Thoracic aorta (tissue), 2 donors: ENCODE data around the gene NEDD9. TPM values are rescaled to one million over a fixed set of nuclear protein-coding genes. Genes with fewer than 3 reads are reported as not detected.

ENCODE experiments used
- ATAC-seq: fragments of 150-250 bp; one replicate; pipeline ENCODE4 v1.8.0; 2017; ENCODE audit warnings: low read depth; ENCODE audit not compliant: insufficient number of reproducible peaks, low FRiP score
- DNase-seq: peaks from one replicate; pipeline ENCODE4 v3.0.0-alpha.2; 2020; ENCODE audit warnings: low spot score
- H3K27ac ChIP-seq, 2 donors: fragments of 200-600 bp; sonication (generic); 1 replicate in 1 of 2; 2 replicates in 1 of 2; pipeline ENCODE4 v1.5.1; 2016; ENCODE audit warnings: mild to moderate bottlenecking in 2 of 2, moderate library complexity in 2 of 2
- H3K27me3 ChIP-seq: fragments of 200-600 bp; sonication (generic); replicated peaks from 2 replicates; pipeline ENCODE4 v1.6.0; 2016; ENCODE audit warnings: mild to moderate bottlenecking; ENCODE audit not compliant: insufficient read depth
- H3K36me3 ChIP-seq: fragments of 200-600 bp; sonication (generic); one replicate; pipeline ENCODE4 v1.5.1; 2016
- H3K4me1 ChIP-seq, 2 donors: fragments of 200-600 bp; sonication (generic); 1 replicate in 1 of 2; 2 replicates in 1 of 2; pipeline versions ENCODE4 v1.5.1 to v1.6.0; 2016; ENCODE audit warnings: low read depth in 2 of 2, mild to moderate bottlenecking in 1 of 2; ENCODE audit not compliant: control insufficient read depth in 1 of 2
- H3K4me3 ChIP-seq: fragments of 200-600 bp; sonication (generic); 2 replicates; pipeline ENCODE4 v1.5.1; 2016; ENCODE audit warnings: mild to moderate bottlenecking
- H3K9me3 ChIP-seq: fragments of 200-600 bp; sonication (generic); 2 replicates; pipeline ENCODE4 v1.5.1; 2016
- total RNA-seq, 2 donors: library from RNA; depleted of rRNA; stranded (reverse); fragments of >200 nt; gene quantifications; one replicate each; pipeline versions ENCODE4 v1.1.0 to v1.2.3, GENCODE V29; 2016
- TF ChIP-seq, protein P1 (sequence below): fragments of 200-600 bp; sonication (generic); IDR thresholded peaks from one replicate; pipeline ENCODE4 v1.5.1; 2019; ENCODE audit warnings: antibody characterized with exemption

NEDD9 gene
- total RNA-seq, 2 donors from 2014 or later, result 122 to 181 TPM

- TF ChIP-seq, protein P1, sequence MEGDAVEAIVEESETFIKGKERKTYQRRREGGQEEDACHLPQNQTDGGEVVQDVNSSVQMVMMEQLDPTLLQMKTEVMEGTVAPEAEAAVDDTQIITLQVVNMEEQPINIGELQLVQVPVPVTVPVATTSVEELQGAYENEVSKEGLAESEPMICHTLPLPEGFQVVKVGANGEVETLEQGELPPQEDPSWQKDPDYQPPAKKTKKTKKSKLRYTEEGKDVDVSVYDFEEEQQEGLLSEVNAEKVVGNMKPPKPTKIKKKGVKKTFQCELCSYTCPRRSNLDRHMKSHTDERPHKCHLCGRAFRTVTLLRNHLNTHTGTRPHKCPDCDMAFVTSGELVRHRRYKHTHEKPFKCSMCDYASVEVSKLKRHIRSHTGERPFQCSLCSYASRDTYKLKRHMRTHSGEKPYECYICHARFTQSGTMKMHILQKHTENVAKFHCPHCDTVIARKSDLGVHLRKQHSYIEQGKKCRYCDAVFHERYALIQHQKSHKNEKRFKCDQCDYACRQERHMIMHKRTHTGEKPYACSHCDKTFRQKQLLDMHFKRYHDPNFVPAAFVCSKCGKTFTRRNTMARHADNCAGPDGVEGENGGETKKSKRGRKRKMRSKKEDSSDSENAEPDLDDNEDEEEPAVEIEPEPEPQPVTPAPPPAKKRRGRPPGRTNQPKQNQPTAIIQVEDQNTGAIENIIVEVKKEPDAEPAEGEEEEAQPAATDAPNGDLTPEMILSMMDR, result no peak
- DNase-seq, result no peak
- no peaks in the 10 kb centered on the region for H3K27me3 ChIP-seq
- no peaks in the 10 kb centered on the region for H3K9me3 ChIP-seq
- H3K27ac ChIP-seq, result peak overlapping the region; percentile 76 to 79
- no peaks in the 10 kb centered on the region for H3K36me3 ChIP-seq
- peaks cover 22 to 61% of the 10 kb centered on the region in 2 donors for H3K4me1 ChIP-seq
- ATAC-seq, result no peak
- H3K4me3 ChIP-seq, result no peak overlapping the region
Observed at GRCh38 chr6:11245381-11246256, 13.2 kb upstream of the NEDD9 start.

- H3K27ac ChIP-seq, result peak overlapping the region; percentile 76 to 79
- no peaks in the 10 kb centered on the region for H3K9me3 ChIP-seq
- H3K4me1 ChIP-seq, result peaks cover 20 to 51% of the 10 kb centered on the region in 2 donors
- no peaks in the 10 kb centered on the region for H3K36me3 ChIP-seq
- H3K4me3 ChIP-seq, result no peak overlapping the region
- ATAC-seq, result no peak
- no peaks in the 10 kb centered on the region for H3K27me3 ChIP-seq
- TF ChIP-seq, protein P1, result no peak
- no peak for DNase-seq
Observed at GRCh38 chr6:11244387-11245126, 12.1 kb upstream of the NEDD9 start.

- H3K4me3 ChIP-seq, result no peak overlapping the region
- no peak for DNase-seq
- H3K4me1 ChIP-seq, result peaks cover 20 to 51% of the 10 kb centered on the region in 2 donors
- TF ChIP-seq, protein P1, result no peak
- peak overlapping the region; percentile 76 to 79 for H3K27ac ChIP-seq
- H3K9me3 ChIP-seq, result no peaks in the 10 kb centered on the region
- no peak for ATAC-seq
- H3K36me3 ChIP-seq, result no peaks in the 10 kb centered on the region
- H3K27me3 ChIP-seq, result no peaks in the 10 kb centered on the region
Observed at GRCh38 chr6:11243861-11244260, 11.4 kb upstream of the NEDD9 start.

DNA sequence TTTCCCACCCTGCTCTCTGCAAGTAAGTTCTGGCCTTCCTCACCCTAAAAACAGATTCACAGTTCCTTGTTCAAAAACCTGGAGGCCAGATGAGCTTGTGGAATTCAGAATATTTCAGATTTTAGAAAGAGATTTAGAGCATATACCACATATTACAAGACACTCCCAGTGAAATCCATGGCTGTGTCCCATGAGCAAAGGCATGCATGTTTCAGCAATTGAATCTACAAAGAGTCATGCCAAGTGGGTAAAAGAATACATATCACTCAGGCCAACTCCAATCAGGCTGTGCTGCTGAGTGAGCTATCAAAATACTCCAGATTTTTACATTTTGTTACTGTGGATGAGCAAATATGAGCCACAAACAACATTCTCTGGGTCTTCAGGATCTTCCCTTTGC is 10.2 kb upstream of the NEDD9 start:
- DNase-seq (no peak), ATAC-seq (no peak)
- Histone ChIP-seq H3K27ac (peak overlapping the region; percentile 6 to 63), H3K4me1 (peaks cover 20 to 51% of the 10 kb centered on the region in 2 donors), H3K36me3 (no peaks in the 10 kb centered on the region), H3K4me3 (no peak overlapping the region), H3K9me3 (no peaks in the 10 kb centered on the region), H3K27me3 (no peaks in the 10 kb centered on the region)
- TF ChIP-seq, protein P1, result no peak

GRCh38 chr6:11241793-11242201 is 9.3 kb upstream of the NEDD9 start:
- no peak overlapping the region for H3K4me3 ChIP-seq
- peak overlapping the region; percentile 45 to 63 for H3K27ac ChIP-seq
- no peaks in the 10 kb centered on the region for H3K36me3 ChIP-seq
- no peaks in the 10 kb centered on the region for H3K9me3 ChIP-seq
- DNase-seq (peak; percentile 43), ATAC-seq (peak; percentile 84)
- peaks cover 20 to 51% of the 10 kb centered on the region in 2 donors for H3K4me1 ChIP-seq
- TF ChIP-seq, protein P1, result peak; percentile 90
- H3K27me3 ChIP-seq, result no peaks in the 10 kb centered on the region
